WTC11 (cell line): ENCODE results near the gene CFAP58. TPM values are rescaled to one million over a fixed set of nuclear protein-coding genes. Genes with fewer than 3 reads are reported as not detected.

Source experiments
- ATAC-seq: fragments of 200-7000 bp; cut with Tn5 transposase; 2 replicates; pipeline ENCODE4 v1.10.0; 2021; ENCODE audit warnings: mild to moderate bottlenecking, moderate library complexity
- CTCF ChIA-PET: fragments of 300-600 bp; sonication (Branson Sonifier 250); formaldehyde crosslinking; loops from one replicate; lab custom pipeline; 2021; ENCODE audit warnings: antibody characterized with exemption; lab: Charles Lee
- POLR2A ChIA-PET: fragments of 350-600 bp; sonication (Branson Sonifier 250); formaldehyde crosslinking; loops from one replicate; lab custom pipeline; 2021; ENCODE audit warnings: antibody characterized with exemption; lab: Charles Lee
- DNase-seq: peaks from one replicate; pipeline ENCODE4 v3.0.0; 2021; ENCODE audit warnings: low spot score
- H3K27ac Mint-ChIP-seq: 2 replicates; pipeline ENCODE4 v1.8.0; 2021; ENCODE audit warnings: mixed read lengths
- H3K27me3 Mint-ChIP-seq: 2 replicates; pipeline ENCODE4 v1.8.0; 2021; ENCODE audit warnings: low read depth, mild to moderate bottlenecking, moderate library complexity, mixed read lengths
- H3K36me3 Mint-ChIP-seq: 2 replicates; pipeline ENCODE4 v1.8.0; 2021; ENCODE audit warnings: mixed read lengths
- H3K4me1 Mint-ChIP-seq: 2 replicates; pipeline ENCODE4 v1.8.0; 2022; ENCODE audit warnings: mixed read lengths
- H3K4me3 Mint-ChIP-seq: 2 replicates; pipeline ENCODE4 v1.8.0; 2021; ENCODE audit warnings: mild to moderate bottlenecking, moderate library complexity, mixed read lengths
- H3K9me3 Mint-ChIP-seq: 2 replicates; pipeline ENCODE4 v1.8.0; 2021; ENCODE audit warnings: mixed read lengths
- CREB1 ChIP-seq: sonication (generic); formaldehyde crosslinking; IDR thresholded peaks from 2 replicates; pipeline ENCODE4 v1.8.0; 2023; ENCODE audit warnings: mild to moderate bottlenecking, missing genetic modification reagents
- ELF4 ChIP-seq: sonication (generic); formaldehyde crosslinking; IDR thresholded peaks from 2 replicates; pipeline ENCODE4 v1.8.1; 2022; ENCODE audit warnings: low read depth, mild to moderate bottlenecking, moderate library complexity, missing genetic modification reagents
- FOXJ3 ChIP-seq: sonication (generic); formaldehyde crosslinking; IDR thresholded peaks from 2 replicates; pipeline ENCODE4 v1.9.0; 2021; ENCODE audit warnings: missing genetic modification reagents, mild to moderate bottlenecking, borderline replicate concordance
- FOXP1 ChIP-seq: sonication (generic); formaldehyde crosslinking; IDR thresholded peaks from 2 replicates; pipeline ENCODE4 v1.8.0; 2022; ENCODE audit warnings: missing genetic modification reagents, mild to moderate bottlenecking, moderate library complexity, borderline replicate concordance
- FOXP4 ChIP-seq: sonication (generic); formaldehyde crosslinking; IDR thresholded peaks from 2 replicates; pipeline ENCODE4 v1.8.0; 2022; ENCODE audit warnings: mild to moderate bottlenecking, missing genetic modification reagents
- GABPB1 ChIP-seq: sonication (generic); formaldehyde crosslinking; IDR thresholded peaks from 2 replicates; pipeline ENCODE4 v1.8.1; 2023; ENCODE audit warnings: mild to moderate bottlenecking, missing genetic modification reagents
- MAX ChIP-seq: sonication (generic); formaldehyde crosslinking; IDR thresholded peaks from 2 replicates; pipeline ENCODE4 v1.8.0; 2022; ENCODE audit warnings: mild to moderate bottlenecking, missing genetic modification reagents
- MLX ChIP-seq: sonication (generic); formaldehyde crosslinking; IDR thresholded peaks from 2 replicates; pipeline ENCODE4 v1.8.1; 2023; ENCODE audit warnings: mild to moderate bottlenecking, missing genetic modification reagents, moderate library complexity
- NR1H2 ChIP-seq: sonication (generic); formaldehyde crosslinking; IDR thresholded peaks from 2 replicates; pipeline ENCODE4 v1.9.0; 2021; ENCODE audit warnings: mild to moderate bottlenecking, moderate library complexity, missing genetic modification reagents
- NR2C2 ChIP-seq: sonication (generic); formaldehyde crosslinking; IDR thresholded peaks from 2 replicates; pipeline ENCODE4 v1.8.0; 2022; ENCODE audit warnings: mild to moderate bottlenecking, missing genetic modification reagents
- SMAD3 ChIP-seq: sonication (generic); formaldehyde crosslinking; IDR thresholded peaks from 2 replicates; pipeline ENCODE4 v1.8.0; 2022; ENCODE audit warnings: missing genetic modification reagents, mild to moderate bottlenecking, borderline replicate concordance
- SMAD4 ChIP-seq: sonication (generic); formaldehyde crosslinking; IDR thresholded peaks from 2 replicates; pipeline ENCODE4 v1.8.0; 2022; ENCODE audit warnings: mild to moderate bottlenecking, missing genetic modification reagents
- STAT6 ChIP-seq: sonication (generic); formaldehyde crosslinking; conservative IDR thresholded peaks from 2 replicates; pipeline ENCODE4 v1.8.1; 2023; ENCODE audit warnings: mild to moderate bottlenecking, low read depth, missing genetic modification reagents, moderate library complexity
- TEAD1 ChIP-seq: sonication (generic); formaldehyde crosslinking; IDR thresholded peaks from 2 replicates; pipeline ENCODE4 v1.8.0; 2022; ENCODE audit warnings: mild to moderate bottlenecking, missing genetic modification reagents
- USF2 ChIP-seq: sonication (generic); formaldehyde crosslinking; IDR thresholded peaks from 2 replicates; pipeline ENCODE4 v1.8.1; 2023; ENCODE audit warnings: mild to moderate bottlenecking, missing genetic modification reagents, moderate library complexity
- ZNF121 ChIP-seq: sonication (generic); formaldehyde crosslinking; IDR thresholded peaks from 2 replicates; pipeline ENCODE4 v1.8.0; 2023; ENCODE audit warnings: missing genetic modification reagents
- ZNF423 ChIP-seq: fragments of 250-450 bp; sonication (Bioruptor Pico); IDR thresholded peaks from 2 replicates; pipeline ENCODE4 v2.1.2; 2022; ENCODE audit warnings: mild to moderate bottlenecking, moderate library complexity
- ZNF532 ChIP-seq: fragments of 250-450 bp; sonication (Bioruptor Pico); IDR thresholded peaks from 2 replicates; pipeline ENCODE4 v1.9.0; 2021; ENCODE audit warnings: mild to moderate bottlenecking, borderline replicate concordance
- total RNA-seq: library from RNA; stranded (reverse); gene quantifications from 3 replicates; pipeline ENCODE4 v1.2.3, GENCODE V29; 2021

The CFAP58 gene
- total RNA-seq, 1 experiment from 2014 or later = 1.0 TPM

- no peak for TF ChIP-seq ZNF532 (CRISPR knock-in tag)
- TF ChIP-seq ELF4 (CRISPR knock-in tag) = no peak
- TF ChIP-seq ZNF121 (CRISPR knock-in tag) = no peak
- TF ChIP-seq SMAD3 (CRISPR knock-in tag) = no peak
- TF ChIP-seq CREB1 (CRISPR knock-in tag) = no peak
These were observed 81.0 kb downstream of the CFAP58 start (continued) for GRCh38 chr10:104434601-104435000.

- POLR2A ChIA-PET = no interaction called here
These were observed 82.2 kb downstream of the CFAP58 start for GRCh38 chr10:104435822-104436221.

More at GRCh38 chr10:104435822-104436221, 82.2 kb downstream of the CFAP58 start:
- H3K4me1 Mint-ChIP-seq = no peaks in the 10 kb centered on the region
- no peaks in the 10 kb centered on the region; the same call in 1 of the 2 replicates for H3K27me3 Mint-ChIP-seq
- H3K4me3 Mint-ChIP-seq = no peak overlapping the region
- no peak overlapping the region for H3K27ac Mint-ChIP-seq
- TF ChIP-seq USF2 (CRISPR knock-in tag) (no peak), FOXP1 (CRISPR knock-in tag) (no peak), MAX (CRISPR knock-in tag) (no peak), NR2C2 (no peak), FOXP4 (CRISPR knock-in tag) (no peak), TEAD1 (CRISPR knock-in tag) (no peak), MLX (CRISPR knock-in tag) (no peak), ZNF423 (CRISPR knock-in tag) (no peak), SMAD4 (no peak), FOXJ3 (CRISPR knock-in tag) (no peak), NR1H2 (CRISPR knock-in tag) (no peak), STAT6 (CRISPR knock-in tag) (no peak), GABPB1 (no peak)
- peaks cover 3% of the 10 kb centered on the region; the same call in 1 of the 2 replicates for H3K9me3 Mint-ChIP-seq
- CTCF ChIA-PET = no interaction called here
- ATAC-seq (no peak), DNase-seq (no peak)
- H3K36me3 Mint-ChIP-seq = no peaks in the 10 kb centered on the region
